H1 (cell line): Measurements from ENCODE around the gene STX10. TPM values are rescaled to one million over a fixed set of nuclear protein-coding genes. Genes with fewer than 3 reads are reported as not detected.
A peak's percentile ranks its signal among the peaks of the same experiment; 100 is the strongest.

Source experiments
- CTCF ChIA-PET: fragments of 300-600 bp; sonication (Branson Sonifier 250); formaldehyde crosslinking; loops from one replicate; lab custom pipeline; 2021; ENCODE audit not compliant: partially characterized antibody; lab: Charles Lee
- POLR2A ChIA-PET: fragments of 300-600 bp; sonication (Branson Sonifier 250); formaldehyde crosslinking; loops from one replicate; lab custom pipeline; 2021; ENCODE audit warnings: inconsistent platforms; ENCODE audit not compliant: partially characterized antibody; lab: Charles Lee
- DNase-seq, 2 experiments: peaks; one replicate each; pipeline versions ENCODE4 v3.0.0 to v3.0.0-alpha.2; 2010 to 2022; ENCODE audit warnings: low spot score in 2 of 2, low read depth in 1 of 2, mixed read lengths in 1 of 2
- FAIRE-seq: peaks from 2 replicates; lab custom pipeline; 2011; peaks lifted over from hg19 to GRCh38; lab: Jason Lieb, UNC
- H2AFZ ChIP-seq: 2 replicates; pipeline ENCODE4 v1.8.1; 2012; ENCODE audit warnings: low read length, inconsistent platforms
- H2AK5ac ChIP-seq: 2 replicates; pipeline ENCODE4 v1.6.1; 2013; ENCODE audit warnings: low read depth, low read length
- H2BK120ac ChIP-seq: replicated peaks from 2 replicates; pipeline ENCODE3; 2013; ENCODE audit warnings: low read depth, low read length, inconsistent platforms
- H2BK12ac ChIP-seq: 2 replicates; pipeline ENCODE4 v1.6.1; 2013; ENCODE audit warnings: low read depth, low read length
- H2BK15ac ChIP-seq: 2 replicates; pipeline ENCODE4 v1.6.1; 2013; ENCODE audit warnings: low read length
- H2BK20ac ChIP-seq: 2 replicates; pipeline ENCODE4 v1.6.1; 2013; ENCODE audit warnings: low read length
- H2BK5ac ChIP-seq: 2 replicates; pipeline ENCODE4 v1.6.1; 2013; ENCODE audit warnings: low read depth, low read length
- H3K14ac ChIP-seq: 2 replicates; pipeline ENCODE4 v1.6.1; 2013; ENCODE audit warnings: inconsistent platforms; ENCODE audit not compliant: insufficient read length
- H3K18ac ChIP-seq: 2 replicates; pipeline ENCODE4 v1.6.1; 2013; ENCODE audit warnings: low read length; ENCODE audit errors: extremely low read depth
- H3K23ac ChIP-seq: 2 replicates; pipeline ENCODE4 v1.6.1; 2013; ENCODE audit warnings: inconsistent platforms; ENCODE audit not compliant: insufficient read length
- H3K23me2 ChIP-seq: 2 replicates; pipeline ENCODE4 v1.6.1; 2013; ENCODE audit warnings: low read depth, low read length
- H3K27ac ChIP-seq: 2 replicates; pipeline ENCODE4 v1.6.1; 2011; ENCODE audit warnings: low read depth, low read length, inconsistent platforms
- H3K27me3 ChIP-seq, 4 experiments: replicated peaks in 1 of 4; 1 replicate in 1 of 4; 2 replicates in 3 of 4; pipeline versions ENCODE4 v1.6.1 to v1.8.1; 2011 to 2013; ENCODE audit warnings: low read length in 3 of 4, mild to moderate bottlenecking in 3 of 4, inconsistent platforms in 2 of 4, mixed read lengths in 2 of 4, moderate library complexity in 1 of 4; ENCODE audit not compliant: control insufficient read depth in 3 of 4, insufficient read depth in 3 of 4; ENCODE audit errors: extremely low read depth in 1 of 4
- H3K36me3 ChIP-seq, 4 experiments: 2 replicates each; pipeline versions ENCODE4 v1.6.1 to v1.8.1; 2011 to 2013; ENCODE audit warnings: mild to moderate bottlenecking in 4 of 4, low read length in 3 of 4, moderate library complexity in 2 of 4, control low read depth in 1 of 4, inconsistent platforms in 1 of 4; ENCODE audit not compliant: insufficient read depth in 4 of 4, control insufficient read depth in 2 of 4
- H3K4ac ChIP-seq: replicated peaks from 2 replicates; pipeline ENCODE3; 2013; ENCODE audit warnings: low read length, low read depth, mixed read lengths, inconsistent platforms; ENCODE audit not compliant: insufficient read length
- H3K4me1 ChIP-seq, 4 experiments: replicated peaks in 1 of 4; 1 replicate in 1 of 4; 2 replicates in 3 of 4; pipeline versions ENCODE4 v1.6.1 to v1.8.1; 2011 to 2013; ENCODE audit warnings: low read length in 3 of 4, inconsistent platforms in 2 of 4, mixed read lengths in 1 of 4; ENCODE audit not compliant: insufficient read depth in 4 of 4, control insufficient read depth in 3 of 4
- H3K4me2 ChIP-seq, 2 experiments: 2 replicates each; pipeline versions ENCODE4 v1.6.1 to v1.8.1; 2011 to 2013; ENCODE audit warnings: low read depth in 2 of 2, low read length in 2 of 2, control low read depth in 1 of 2, inconsistent platforms in 1 of 2, mild to moderate bottlenecking in 1 of 2; ENCODE audit not compliant: insufficient read depth in 1 of 2
- H3K4me3 ChIP-seq, 4 experiments: fragments of 200-600, 300-600 bp in 1 of 4; sonication (generic), shearing (Covaris generic), sonication (Bioruptor Twin) in 1 of 4; 2 replicates each; pipeline versions ENCODE4 v1.5.1 to v1.8.1; 2011 to 2016; ENCODE audit warnings: low read length in 4 of 4, low read depth in 3 of 4, control low read depth in 2 of 4, inconsistent platforms in 2 of 4, mild to moderate bottlenecking in 2 of 4, mixed read lengths in 1 of 4, moderate library complexity in 1 of 4; ENCODE audit not compliant: insufficient read depth in 2 of 4; ENCODE audit errors: extremely low read depth in 1 of 4
- H3K56ac ChIP-seq: replicated peaks from 2 replicates; pipeline ENCODE3; 2013; ENCODE audit warnings: low read depth, mild to moderate bottlenecking, mixed read lengths, low read length, inconsistent platforms; ENCODE audit not compliant: insufficient read length
- H3K79me1 ChIP-seq: 2 replicates; pipeline ENCODE4 v1.6.1; 2013; ENCODE audit warnings: low read depth, low read length, control low read depth
- H3K79me2 ChIP-seq, 2 experiments: 2 replicates each; pipeline versions ENCODE4 v1.6.1 to v1.8.1; 2012 to 2013; ENCODE audit warnings: low read length in 2 of 2, mild to moderate bottlenecking in 2 of 2, inconsistent platforms in 1 of 2; ENCODE audit not compliant: insufficient read depth in 2 of 2, control insufficient read depth in 1 of 2
- H3K9ac ChIP-seq, 4 experiments: replicated peaks in 1 of 4; 1 replicate in 1 of 4; 2 replicates in 3 of 4; pipeline versions ENCODE4 v1.6.1 to v1.8.1; 2011 to 2013; ENCODE audit warnings: low read depth in 3 of 4, low read length in 3 of 4, control low read depth in 2 of 4, mild to moderate bottlenecking in 2 of 4, moderate library complexity in 2 of 4, inconsistent platforms in 1 of 4; ENCODE audit errors: extremely low read depth in 1 of 4
- H3K9me3 ChIP-seq, 2 experiments: 2 replicates each; pipeline versions ENCODE4 v1.6.1 to v1.8.1; 2012 to 2013; ENCODE audit warnings: mild to moderate bottlenecking in 2 of 2, moderate library complexity in 2 of 2, control low read depth in 1 of 2, inconsistent platforms in 1 of 2, low read depth in 1 of 2, low read length in 1 of 2, mixed read lengths in 1 of 2; ENCODE audit not compliant: insufficient read depth in 2 of 2
- H4K20me1 ChIP-seq, 2 experiments: replicated peaks in 1 of 2; 2 replicates each; pipeline versions ENCODE3 to v1.8.1; 2011 to 2013; ENCODE audit warnings: inconsistent platforms in 2 of 2, low read length in 2 of 2, mild to moderate bottlenecking in 1 of 2; ENCODE audit not compliant: insufficient read depth in 2 of 2, control insufficient read depth in 1 of 2
- H4K5ac ChIP-seq: 2 replicates; pipeline ENCODE4 v1.6.1; 2013; ENCODE audit warnings: low read length, low read depth, mixed read lengths, inconsistent platforms; ENCODE audit not compliant: insufficient read length
- H4K8ac ChIP-seq: 2 replicates; pipeline ENCODE4 v1.8.0; 2013; ENCODE audit warnings: mild to moderate bottlenecking, moderate library complexity, low read length, inconsistent platforms; ENCODE audit not compliant: insufficient read depth; ENCODE audit errors: extremely low read depth
- H4K91ac ChIP-seq: replicated peaks from 2 replicates; pipeline ENCODE3; 2013; ENCODE audit warnings: low read length, mixed read lengths, inconsistent platforms; ENCODE audit not compliant: insufficient read length
- CTBP2 ChIP-seq: IDR thresholded peaks from 2 replicates; pipeline ENCODE4 v1.7.0; 2011; ENCODE audit warnings: borderline replicate concordance, mild to moderate bottlenecking, moderate library complexity, mixed read lengths, low read length; ENCODE audit not compliant: insufficient read depth, insufficient read length
- EZH2 ChIP-seq: fragments of 200-600 bp; sonication (generic); IDR thresholded peaks from 2 replicates; pipeline ENCODE4 v1.7.1; 2012; ENCODE audit warnings: low read depth, mild to moderate bottlenecking, moderate library complexity, low read length, inconsistent platforms; ENCODE audit not compliant: severe bottlenecking
- YY1 ChIP-seq: IDR thresholded peaks from 2 replicates; pipeline ENCODE4 v1.6.1; 2011; ENCODE audit warnings: low read depth, mild to moderate bottlenecking, low read length
- WGBS, 2 experiments: shearing (Covaris generic) in 1 of 2; methylation state at CpG; one replicate each; pipeline versions ENCODE4 v1.1.6 to v1.1.7; 2013 to 2015; ENCODE audit warnings: low lambda C conversion rate in 2 of 2, mixed read lengths in 2 of 2, inconsistent platforms in 1 of 2, low coverage in 1 of 2, missing lambda C conversion rate in 1 of 2; ENCODE audit not compliant: insufficient replicate concordance in 2 of 2, insufficient coverage in 1 of 2, insufficient read length in 1 of 2; ENCODE audit errors: extremely low coverage in 1 of 2, missing lambda C conversion rate in 1 of 2; 5-methylcytosine and 5-hydroxymethylcytosine counted together
- polyA plus RNA-seq, 7 experiments: library from polyadenylated mRNA; depleted of rRNA in 3 of 7; stranded (reverse) in 5 of 7; unstranded in 2 of 7; fragments of >200 nt in 5 of 7; fragments of 200-250 nt in 2 of 7; gene quantifications; 1 replicate in 5 of 7; 2 replicates in 1 of 7; 4 replicates in 1 of 7; pipeline versions ENCODE4 v1.2.1 to v1.2.3, GENCODE V29; 2011 to 2013; ENCODE audit warnings: missing spikeins in 2 of 7, mixed read lengths in 2 of 7
- total RNA-seq: library from RNA; stranded (reverse); fragmentation: NEBNext Ultra II Directional; extraction: Animal tissue kit (Norgen Biotek cat#: 25700); gene quantifications from 2 replicates; pipeline ENCODE4 v1.2.1, GENCODE V29; 2021

STX10 gene
- total and polyA plus RNA-seq, 2 of the 8 experiments (the other 6 are each of a cell fraction or from before 2014, with no cell fraction given), result 53.0 to 80.1 TPM

- Histone ChIP-seq H3K23me2 (peaks cover 3% of the 10 kb centered on the region; the same call in 1 of the 2 replicates), H2BK120ac (no peak overlapping the region), H2BK15ac (no peak overlapping the region; the same call in 1 of the 2 replicates), H2AK5ac (no peak overlapping the region), H2AFZ (no peak overlapping the region), H3K4me2 (peak overlapping the region in 1 of 2 experiments; percentile 85; a peak in 1 of 4 replicates), H3K18ac (no peak overlapping the region), H3K36me3 (no peaks in the 10 kb centered on the region), H3K23ac (no peak overlapping the region), H3K4me1 (peaks cover 0 to 18% (median 16%) of the 10 kb centered on the region in 4 experiments; a peak in 5 of 7 replicates), H3K14ac (no peak overlapping the region), H3K27me3 (peaks cover 14 to 76% (median 51%) of the 10 kb centered on the region in 4 experiments), H3K9me3 (no peaks in the 10 kb centered on the region), H4K20me1 (peaks cover 2 to 5% of the 10 kb centered on the region in 2 experiments), H4K91ac (no peak overlapping the region), H2BK12ac (no peak overlapping the region), H2BK20ac (no peak overlapping the region), H4K8ac (no peak overlapping the region), H3K4ac (no peak overlapping the region), H3K79me2 (no peaks in the 10 kb centered on the region), H3K79me1 (no peaks in the 10 kb centered on the region), H3K4me3 (no peak overlapping the region; a peak in 1 of 8 replicates), H2BK5ac (no peak overlapping the region), H3K56ac (no peak overlapping the region), H4K5ac (no peak overlapping the region), H3K9ac (no peak overlapping the region), H3K27ac (no peak overlapping the region)
- WGBS, 2 experiments, result 20% methylated on average over 5 of the region's 5 CpGs; no CpG with 5 or more reads in 1 of the 2 experiments
- CTCF ChIA-PET, result interaction anchor here (0.6 to 48.8 kb wide), 28 partner anchors 8 to 954 kb away, joined by 3 to 1145 read pairs (median 10); partner anchors contain the start of gene DAND5
- DNase-seq (no peak), FAIRE-seq (no peak)
- TF ChIP-seq YY1 (0 out of 2 replicates have a peak, but pooled peaks have one; percentile 1), CTBP2 (no peak), EZH2 (peak; percentile 8)
- POLR2A ChIA-PET, result interaction anchor here (0.8 to 3.8 kb wide), 19 partner anchors 8 to 203 kb away, joined by 3 to 15 read pairs (median 5); partner anchors contain the start of gene GCDH
These were observed 56.1 kb downstream of the STX10 start for GRCh38 chr19:13094106-13094504.
